Measurements from ENCODE around the gene PIK3AP1. TPM values are rescaled to one million over a fixed set of nuclear protein-coding genes. Genes with fewer than 3 reads are reported as not detected.

PIK3AP1 gene
- total and polyA plus RNA-seq, 2 of the 8 experiments (the other 6 are each of a cell fraction or from before 2014, with no cell fraction given), result 1.9 to 4.5 TPM

DNA sequence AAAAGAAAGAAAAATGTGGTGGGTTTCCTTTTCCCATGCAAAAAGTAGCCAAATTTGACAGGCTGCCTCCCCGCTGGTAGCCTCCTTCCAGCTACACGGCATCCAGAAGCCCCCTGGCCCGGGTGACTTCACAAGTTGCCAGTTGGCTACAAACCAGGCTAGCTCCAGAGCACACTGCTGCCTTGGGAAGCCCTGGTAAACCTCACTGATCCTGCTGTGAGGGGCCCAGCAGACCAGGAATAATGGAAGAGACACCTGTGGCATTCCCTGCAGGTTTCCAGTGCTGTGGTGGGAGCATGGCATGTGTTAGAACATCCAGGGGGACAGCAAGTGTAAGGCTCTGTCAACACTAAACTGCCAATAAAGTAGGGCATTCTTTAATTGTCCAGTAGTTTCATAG, 77.8 kb downstream of the PIK3AP1 start:
- ChIA-PET CTCF (ENCODE audit: partially characterized antibody) (interaction anchor here (0.6 to 6.2 kb wide), 23 partner anchors 10 to 426 kb away, joined by 3 to 57 read pairs (median 5); no protein-coding TSS in a partner anchor), POLR2A (ENCODE audit: partially characterized antibody) (no interaction called here)
- H3K79me2 ChIP-seq (ENCODE audit: control insufficient read depth in 1 of 2, insufficient read depth in 2 of 2, low read length in 2 of 2), result no peaks in the 10 kb centered on the region
- no peak overlapping the region for H2AK5ac ChIP-seq (ENCODE audit: low read depth, low read length)
- no peak overlapping the region for H2AFZ ChIP-seq (ENCODE audit: low read length)
- H3K4me1 ChIP-seq (replicated peaks in 1 of 4; ENCODE audit: control insufficient read depth in 3 of 4, insufficient read depth in 4 of 4, low read length in 3 of 4), result no peaks in the 10 kb centered on the region
- H2BK5ac ChIP-seq (ENCODE audit: low read depth, low read length), result no peak overlapping the region
- H2BK20ac ChIP-seq (ENCODE audit: low read length), result no peak overlapping the region
- H2BK120ac ChIP-seq (replicated peaks; ENCODE audit: low read depth, low read length), result no peak overlapping the region
- no peak overlapping the region for H4K8ac ChIP-seq (ENCODE audit: extremely low read depth, insufficient read depth, low read length)
- no peak overlapping the region for H3K14ac ChIP-seq (ENCODE audit: insufficient read length)
- DNase-seq (ENCODE audit: low read depth in 1 of 2, low spot score in 2 of 2) (no peak), FAIRE-seq (no peak)
- H4K5ac ChIP-seq (ENCODE audit: insufficient read length, low read depth, low read length), result no peak overlapping the region
- no peaks in the 10 kb centered on the region for H3K9me3 ChIP-seq (ENCODE audit: insufficient read depth in 2 of 2, low read depth in 1 of 2, low read length in 1 of 2)
- WGBS, 2 experiments (ENCODE audit: extremely low coverage in 1 of 2, insufficient coverage in 1 of 2, insufficient read length in 1 of 2, insufficient replicate concordance in 2 of 2, low coverage in 1 of 2, low lambda C conversion rate in 2 of 2, missing lambda C conversion rate in 1 of 2), result 74% methylated on average over 3 of the region's 3 CpGs; no CpG with 5 or more reads in 1 of the 2 experiments
- H3K4me2 ChIP-seq (ENCODE audit: insufficient read depth in 1 of 2, low read depth in 2 of 2, low read length in 2 of 2), result no peak overlapping the region
- no peak overlapping the region for H3K9ac ChIP-seq (replicated peaks in 1 of 4; ENCODE audit: extremely low read depth in 1 of 4, low read depth in 3 of 4, low read length in 3 of 4)
- no peak overlapping the region for H3K56ac ChIP-seq (replicated peaks; ENCODE audit: insufficient read length, low read depth, low read length)
- H3K36me3 ChIP-seq (ENCODE audit: control insufficient read depth in 2 of 4, insufficient read depth in 4 of 4, low read length in 3 of 4), result no peaks in the 10 kb centered on the region
- no peaks in the 10 kb centered on the region for H4K20me1 ChIP-seq (replicated peaks in 1 of 2; ENCODE audit: control insufficient read depth in 1 of 2, insufficient read depth in 2 of 2, low read length in 2 of 2)
- no peak overlapping the region for H3K18ac ChIP-seq (ENCODE audit: extremely low read depth, low read length)
- no peak overlapping the region for H2BK12ac ChIP-seq (ENCODE audit: low read depth, low read length)
- H3K79me1 ChIP-seq (ENCODE audit: low read depth, low read length), result no peaks in the 10 kb centered on the region
- H3K23me2 ChIP-seq (ENCODE audit: low read depth, low read length), result no peaks in the 10 kb centered on the region; the same call in 1 of the 2 replicates
- H2BK15ac ChIP-seq (ENCODE audit: low read length), result no peak overlapping the region
- H3K4me3 ChIP-seq (ENCODE audit: extremely low read depth in 1 of 4, insufficient read depth in 2 of 4, low read depth in 3 of 4, low read length in 4 of 4), result no peak overlapping the region
- H4K91ac ChIP-seq (replicated peaks; ENCODE audit: insufficient read length, low read length), result no peak overlapping the region
- H3K27ac ChIP-seq (ENCODE audit: low read depth, low read length), result no peak overlapping the region
- H3K27me3 ChIP-seq (replicated peaks in 1 of 4; ENCODE audit: control insufficient read depth in 3 of 4, extremely low read depth in 1 of 4, insufficient read depth in 3 of 4, low read length in 3 of 4), result no peaks in the 10 kb centered on the region
- H3K4ac ChIP-seq (replicated peaks; ENCODE audit: insufficient read length, low read depth, low read length), result no peak overlapping the region
- H3K23ac ChIP-seq (ENCODE audit: insufficient read length), result no peak overlapping the region

All from H1 (cell line).